HG03520 (cell line): ENCODE measurements around the gene REV1.
"Not testable (repeated sequence)": the region's sequence is repeated elsewhere in the genome, so short reads cannot be mapped to it uniquely, and the experiment has no call there.

Experiments
- ATAC-seq: cut with Tn5 transposase; IDR thresholded peaks from one replicate; pipeline ENCODE4 v1.9.1; 2021; ENCODE audit warnings: mild to moderate bottlenecking, moderate library complexity; ENCODE audit not compliant: unreplicated experiment

Gene REV1

DNA sequence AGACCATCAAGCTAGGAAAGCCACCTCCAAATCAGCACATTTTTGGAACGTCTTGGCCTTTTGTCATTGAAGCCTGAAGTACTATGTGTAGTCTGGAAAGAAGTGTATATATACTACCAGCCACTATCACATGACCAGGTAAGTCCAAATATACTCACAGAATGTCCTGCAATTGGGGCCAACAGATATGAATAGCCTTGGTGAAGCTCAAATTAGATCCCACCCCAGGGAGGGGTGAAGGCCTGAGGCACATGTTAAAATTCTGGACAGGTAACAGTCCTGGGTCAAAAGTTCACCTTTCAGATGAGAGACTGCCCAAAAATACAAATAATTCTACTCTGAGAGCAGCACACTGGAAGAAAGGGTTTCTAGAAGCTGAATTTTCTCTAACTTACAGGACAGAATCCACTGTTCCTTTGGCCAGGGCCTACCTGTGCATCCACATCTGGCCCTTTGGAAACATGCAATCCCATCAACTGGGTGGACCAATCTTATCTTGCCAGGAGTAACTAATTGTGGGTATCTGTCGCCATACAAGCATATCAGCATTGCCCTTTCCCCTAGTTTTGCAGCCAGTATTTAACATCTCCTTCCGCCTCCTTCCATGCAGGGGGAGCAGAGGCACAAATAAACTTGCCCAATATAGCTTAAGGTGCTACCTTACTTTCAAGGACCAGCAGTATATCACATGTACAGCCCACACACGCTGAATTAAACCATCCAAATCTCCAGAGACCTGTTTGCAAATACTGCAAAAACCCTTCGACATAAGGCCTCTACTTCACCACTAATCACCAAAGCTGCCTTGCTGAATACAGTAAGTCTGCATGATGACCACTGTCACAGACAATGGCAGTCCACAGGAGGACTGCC lies 84.8 kb downstream of the REV1 start:
- ATAC-seq = no peak

GRCh38 chr2:99404039-99404796 lies 85.6 kb downstream of the REV1 start:
- no peak for ATAC-seq

DNA sequence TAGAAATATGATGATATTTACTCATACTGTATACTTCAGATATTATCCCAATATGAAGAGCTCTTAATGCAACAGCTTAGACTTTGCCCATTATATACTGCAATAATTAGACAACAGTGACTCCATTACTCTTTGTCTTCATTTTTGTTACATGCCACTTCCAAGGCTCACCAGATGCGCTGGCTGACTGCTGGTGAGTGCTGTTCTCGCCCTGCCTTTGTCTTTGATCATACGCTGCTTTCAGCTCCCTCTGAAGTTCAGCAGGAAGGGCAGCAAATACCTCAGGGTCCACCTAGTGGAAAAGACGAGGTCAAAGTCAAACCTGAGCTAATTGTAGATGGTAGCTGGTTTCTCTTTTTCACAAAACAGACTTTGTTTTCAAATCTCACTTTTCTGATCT lies 86.3 kb downstream of the REV1 start:
- ATAC-seq = no peak

GRCh38 chr2:99403084-99403483 lies 86.7 kb downstream of the REV1 start:
- no peak for ATAC-seq

DNA sequence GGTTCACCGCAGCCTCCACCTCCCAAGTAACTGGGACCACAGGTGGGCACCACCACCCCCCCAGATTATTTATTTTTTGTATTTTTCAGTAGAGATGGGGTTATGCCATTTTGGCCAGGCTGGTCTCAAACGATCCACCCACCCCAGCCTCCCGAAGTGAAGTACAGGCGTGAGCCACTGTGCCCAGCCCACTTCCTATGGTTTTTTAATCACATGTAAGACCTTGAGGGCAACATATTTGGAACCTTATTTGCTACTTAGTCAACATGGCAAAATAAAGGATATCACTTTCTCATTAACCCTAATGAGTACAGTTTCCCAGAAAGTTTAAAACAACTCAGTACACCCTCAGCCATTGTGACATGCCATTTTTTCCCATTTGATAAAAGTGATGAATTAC lies 88.0 kb downstream of the REV1 start:
- ATAC-seq = no peak

DNA sequence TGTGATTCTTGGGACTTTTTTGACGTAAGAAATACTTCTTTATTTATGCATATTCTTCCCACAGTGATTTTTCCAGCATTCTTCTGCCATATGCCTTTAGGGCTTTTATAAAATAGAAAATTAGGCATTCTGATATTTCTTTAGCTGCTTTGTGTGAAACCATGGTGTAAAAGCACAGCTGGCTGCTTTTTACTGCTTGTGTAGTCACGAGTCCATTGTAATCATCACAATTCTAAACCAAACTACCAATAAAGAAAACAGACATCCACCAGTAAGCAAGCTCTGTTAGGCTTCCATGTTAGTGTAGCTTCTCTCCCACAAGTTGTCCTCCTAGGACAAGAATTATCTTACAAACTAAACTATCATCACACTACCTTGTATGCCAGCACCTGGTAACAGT lies 90.0 kb downstream of the REV1 start:
- no peak for ATAC-seq

DNA sequence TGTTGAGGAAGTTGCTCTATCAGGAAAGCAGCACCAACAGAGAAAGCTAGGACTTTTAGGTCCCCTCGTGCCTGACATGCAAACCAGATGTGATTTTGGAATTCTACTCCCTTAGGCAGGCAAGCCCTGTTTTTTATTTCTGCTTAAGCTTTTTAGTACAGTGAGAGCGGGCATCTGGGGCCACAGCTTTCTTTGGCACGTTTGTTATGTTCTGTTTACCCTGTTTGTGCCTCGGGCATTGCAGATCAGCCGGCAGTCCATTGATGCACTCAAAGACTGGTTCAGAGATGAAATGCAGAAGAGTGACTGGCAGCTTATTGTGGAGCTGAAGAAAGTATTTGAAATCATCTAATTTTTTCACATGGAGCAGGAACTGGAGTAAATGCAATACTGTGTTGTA lies 90.8 kb downstream of the REV1 start:
- no peak for ATAC-seq

DNA sequence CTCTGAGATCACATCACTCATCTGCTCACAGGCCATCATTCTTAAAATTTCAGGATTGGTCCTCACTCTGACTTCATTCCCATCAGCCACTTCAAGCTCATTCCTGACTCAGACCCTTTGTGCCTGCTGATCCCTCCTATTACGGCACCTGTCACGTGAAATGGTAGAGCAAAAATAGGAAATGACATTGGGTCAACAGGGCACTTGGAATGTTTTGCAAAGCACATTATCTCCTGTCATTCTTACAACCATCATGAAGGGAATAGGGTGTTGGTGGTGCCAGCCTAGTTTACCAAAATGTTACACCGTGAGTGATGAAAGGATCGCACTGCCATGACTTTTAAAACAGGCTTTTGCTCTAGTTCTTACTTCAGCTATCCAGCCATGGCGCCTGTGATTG lies 91.5 kb downstream of the REV1 start:
- ATAC-seq = no peak

GRCh38 chr2:99397266-99397920 lies 92.4 kb downstream of the REV1 start:
- ATAC-seq = no peak

DNA sequence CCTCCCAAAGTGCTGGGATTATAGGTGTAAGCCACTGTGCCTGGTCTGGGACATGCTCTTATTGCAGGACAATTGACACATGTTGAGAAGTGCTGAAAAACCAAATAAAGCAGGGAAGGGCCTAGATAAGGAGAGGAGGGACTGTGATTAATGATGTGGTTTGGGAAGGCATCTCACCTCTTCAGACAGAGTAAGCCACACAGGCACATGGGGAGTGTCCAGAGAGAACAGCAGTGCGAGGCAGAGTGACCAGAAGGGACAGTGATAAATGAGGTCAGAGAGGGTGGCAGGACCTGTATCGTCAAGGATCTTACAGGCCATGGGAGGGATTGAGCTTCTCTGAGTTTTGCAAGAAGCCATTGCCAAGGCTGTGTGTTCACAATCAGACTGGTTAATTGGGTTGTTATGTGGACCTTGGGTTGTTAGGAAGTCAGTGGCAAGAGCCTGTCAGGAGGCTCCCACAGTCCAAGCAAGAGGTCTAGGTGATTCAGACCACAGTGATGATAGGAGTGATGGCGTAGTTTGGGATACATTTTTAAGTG lies 94.2 kb downstream of the REV1 start:
- ATAC-seq = no peak

- no peak for ATAC-seq
Observed at GRCh38 chr2:99389946-99390345, 99.9 kb downstream of the REV1 start.

DNA sequence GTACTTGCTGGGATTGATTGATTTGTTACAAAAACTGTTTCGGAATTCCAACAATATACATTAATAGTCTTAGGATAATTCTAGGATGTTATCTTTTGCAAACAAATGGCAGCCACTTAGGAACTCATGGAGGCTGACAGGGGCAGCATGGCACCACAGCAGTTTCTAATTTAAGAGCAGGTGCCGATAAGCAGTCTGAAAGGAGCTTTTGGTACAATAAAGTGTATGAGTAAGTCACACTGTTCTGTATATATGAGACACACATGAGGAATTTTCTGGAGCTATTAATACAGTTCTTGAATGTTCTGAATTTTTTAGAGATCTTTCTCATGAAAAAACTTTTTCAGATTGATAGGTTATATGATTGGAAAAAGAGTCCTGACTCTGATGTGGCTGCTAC lies 100.4 kb downstream of the REV1 start:
- ATAC-seq = no peak

GRCh38 chr2:99388892-99389291 lies 100.9 kb downstream of the REV1 start:
- no peak for ATAC-seq

- ATAC-seq = no peak
Observed at GRCh38 chr2:99386011-99386410, 103.8 kb downstream of the REV1 start.

DNA sequence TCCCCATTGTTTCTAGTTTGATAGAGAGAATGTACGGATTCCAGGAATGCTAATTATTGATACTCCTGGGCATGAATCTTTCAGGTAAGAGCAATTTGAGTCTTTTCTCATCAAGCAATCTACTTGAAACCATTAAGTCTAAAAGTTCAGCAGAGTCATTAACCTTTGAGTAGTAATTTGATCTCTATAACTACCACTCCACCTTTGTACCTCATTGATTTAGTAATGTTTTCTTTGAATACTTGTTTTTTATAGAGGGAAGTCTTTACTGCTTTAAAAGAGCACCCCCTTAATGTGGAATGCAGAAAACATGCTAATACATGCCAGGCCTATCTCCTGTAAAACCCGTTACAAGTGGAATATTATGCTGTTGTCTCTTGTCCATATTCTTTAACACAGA lies 107.7 kb downstream of the REV1 start:
- ATAC-seq = no peak

GRCh38 chr2:99380376-99381010 lies 109.3 kb downstream of the REV1 start:
- no peak for ATAC-seq

GRCh38 chr2:99377879-99378278 lies 111.9 kb downstream of the REV1 start:
- no peak for ATAC-seq

DNA sequence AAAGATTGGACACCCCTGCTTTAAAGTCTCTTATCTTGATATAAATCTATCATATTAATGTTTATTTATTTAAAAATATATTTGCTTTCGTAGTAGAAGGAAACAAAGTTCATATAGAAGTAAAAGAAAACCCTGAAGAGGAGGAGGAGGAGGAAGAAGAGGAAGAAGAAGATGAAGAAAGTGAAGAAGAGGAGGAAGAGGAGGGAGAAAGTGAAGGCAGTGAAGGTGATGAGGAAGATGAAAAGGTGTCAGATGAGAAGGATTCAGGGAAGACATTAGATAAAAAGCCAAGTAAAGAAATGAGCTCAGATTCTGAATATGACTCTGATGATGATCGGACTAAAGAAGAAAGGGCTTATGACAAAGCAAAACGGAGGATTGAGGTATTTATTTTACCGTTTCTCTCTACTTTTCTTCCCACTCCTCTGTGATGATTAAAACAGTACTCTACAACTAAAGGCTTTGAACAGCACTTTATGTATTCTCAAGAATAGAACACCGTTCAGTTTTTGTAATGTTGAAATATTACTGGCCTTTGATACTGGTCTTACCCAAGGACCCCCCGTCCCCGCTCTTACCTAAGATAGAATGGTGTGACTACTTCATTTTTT lies 113.5 kb downstream of the REV1 start:
- ATAC-seq = no peak

DNA sequence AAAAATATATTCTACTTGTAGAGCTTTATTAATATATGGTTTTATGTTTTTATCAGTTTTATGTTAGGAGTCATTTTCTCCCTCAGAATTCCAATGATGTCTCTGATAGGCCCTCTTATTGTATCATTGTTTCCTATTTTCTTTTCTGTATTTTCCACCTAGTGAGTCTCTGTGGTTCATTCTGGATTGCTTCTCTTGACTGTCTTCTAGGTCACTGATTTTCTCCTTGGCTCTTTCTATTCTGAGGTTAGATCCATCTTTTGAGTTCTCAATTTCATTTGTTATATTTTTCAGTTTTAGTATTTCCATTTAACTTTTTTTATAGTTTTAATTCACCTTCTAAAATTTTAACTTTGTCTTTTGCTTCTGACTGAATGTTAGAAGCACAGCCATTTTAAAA lies 115.1 kb downstream of the REV1 start:
- no peak for ATAC-seq

- ATAC-seq = no peak
Observed at GRCh38 chr2:99373144-99373543, 116.7 kb downstream of the REV1 start.

DNA sequence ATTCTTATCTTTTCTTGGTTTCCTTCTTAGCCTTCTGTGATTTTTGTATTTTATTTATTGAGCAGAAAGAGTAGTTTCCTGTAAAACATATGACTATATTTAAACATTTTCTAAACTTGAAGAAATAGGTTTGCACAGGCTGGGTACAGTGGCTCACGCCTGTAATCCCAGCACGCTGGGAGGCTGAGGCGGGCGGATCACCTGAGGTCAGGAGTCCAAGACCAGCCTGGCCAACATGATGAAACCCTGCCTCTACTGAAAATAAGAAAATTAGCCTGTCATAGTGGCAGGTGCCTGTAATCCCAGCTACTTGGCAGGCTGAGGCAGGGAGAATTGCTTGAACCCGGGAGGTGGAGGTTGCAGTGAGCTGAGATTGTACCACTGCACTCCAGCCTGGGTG lies 121.0 kb downstream of the REV1 start:
- ATAC-seq = not testable (repeated sequence)
